ENCODE measurements around the gene CACNA2D2.

- no peak for TF ChIP-seq CTCF (IDR thresholded peaks at IDR 0.05; ENCODE audit: insufficient read depth, low read depth, low read length)
- no peak for TF ChIP-seq EZH2 (IDR thresholded peaks at IDR 0.05; ENCODE audit: insufficient read depth, low read length)
Observed at GRCh38 chr3:50417637-50418033, 85.8 kb downstream of the CACNA2D2 start.
